Esophagus muscularis mucosa (tissue), 4 donors: Measurements from ENCODE around the gene OTOP3. TPM values are rescaled to one million over a fixed set of nuclear protein-coding genes. Genes with fewer than 3 reads are reported as not detected.

Experiments
- DNase-seq: peaks from one replicate; pipeline ENCODE4 v3.0.0-alpha.2; 2017; ENCODE audit errors: extremely low spot score
- H3K27ac ChIP-seq, 4 donors: fragments of 200-600 bp; sonication (generic); replicated peaks in 1 of 4; 1 replicate in 3 of 4; 2 replicates in 1 of 4; pipeline ENCODE4 v1.5.1; 2016 to 2019; ENCODE audit warnings: mild to moderate bottlenecking in 1 of 4
- H3K27me3 ChIP-seq, 4 donors: fragments of 200-600 bp; sonication (generic); one replicate each; pipeline versions ENCODE4 v1.5.1 to v1.6.0; 2016 to 2019
- H3K36me3 ChIP-seq, 4 donors: fragments of 200-600 bp; sonication (generic); one replicate each; pipeline ENCODE4 v1.5.1; 2016 to 2019
- H3K4me1 ChIP-seq, 4 donors: fragments of 200-600 bp; sonication (generic); one replicate each; pipeline ENCODE4 v1.5.1; 2016 to 2019
- H3K4me3 ChIP-seq, 4 donors: fragments of 200-600 bp; sonication (generic); 1 replicate in 2 of 4; 2 replicates in 2 of 4; pipeline ENCODE4 v1.5.1; 2016 to 2019; ENCODE audit warnings: mild to moderate bottlenecking in 4 of 4, moderate library complexity in 1 of 4
- H3K9me3 ChIP-seq, 4 donors: fragments of 200-600 bp; sonication (generic); 1 replicate in 3 of 4; 2 replicates in 1 of 4; pipeline ENCODE4 v1.5.1; 2016 to 2019
- EP300 ChIP-seq: sonication (generic); formaldehyde crosslinking; IDR thresholded peaks from one replicate; pipeline ENCODE4 v1.6.1; 2017; ENCODE audit warnings: antibody characterized with exemption
- POLR2A ChIP-seq: fragments of 450-650 bp; IDR thresholded peaks from one replicate; pipeline ENCODE4 v1.6.1; 2017; ENCODE audit warnings: antibody characterized with exemption, moderate library complexity, mild to moderate bottlenecking, low read depth
- POLR2AphosphoS5 ChIP-seq, 2 donors: sonication (generic); formaldehyde crosslinking; IDR thresholded peaks; one replicate each; pipeline ENCODE4 v1.6.1; 2017; ENCODE audit warnings: antibody characterized with exemption in 2 of 2
- WGBS: methylation state at CpG from one replicate; pipeline ENCODE4 v1.1.5; 2018; 5-methylcytosine and 5-hydroxymethylcytosine counted together
- intact Hi-C: fragments of 100-400 bp; cut with DNase I; formaldehyde crosslinking; loops from one replicate; pipeline ENCODE4 v1.15.1; 2023
- total RNA-seq, 4 donors: library from RNA; depleted of rRNA; stranded (reverse); fragments of >200 nt; gene quantifications; one replicate each; pipeline versions ENCODE4 v1.1.0 to v1.2.1, GENCODE V29; 2016
- TF ChIP-seq, protein P1 (sequence below), 3 experiments: fragments of 200-600 bp in 2 of 3; fragments of 450-650 bp in 1 of 3; sonication (generic) in 2 of 3; IDR thresholded peaks; one replicate each; pipeline ENCODE4 v1.5.1; 2017 to 2019; ENCODE audit warnings: antibody characterized with exemption in 3 of 3, mild to moderate bottlenecking in 2 of 3, moderate library complexity in 1 of 3

Gene OTOP3
- total RNA-seq, 4 donors from 2014 or later: not detected

DNA sequence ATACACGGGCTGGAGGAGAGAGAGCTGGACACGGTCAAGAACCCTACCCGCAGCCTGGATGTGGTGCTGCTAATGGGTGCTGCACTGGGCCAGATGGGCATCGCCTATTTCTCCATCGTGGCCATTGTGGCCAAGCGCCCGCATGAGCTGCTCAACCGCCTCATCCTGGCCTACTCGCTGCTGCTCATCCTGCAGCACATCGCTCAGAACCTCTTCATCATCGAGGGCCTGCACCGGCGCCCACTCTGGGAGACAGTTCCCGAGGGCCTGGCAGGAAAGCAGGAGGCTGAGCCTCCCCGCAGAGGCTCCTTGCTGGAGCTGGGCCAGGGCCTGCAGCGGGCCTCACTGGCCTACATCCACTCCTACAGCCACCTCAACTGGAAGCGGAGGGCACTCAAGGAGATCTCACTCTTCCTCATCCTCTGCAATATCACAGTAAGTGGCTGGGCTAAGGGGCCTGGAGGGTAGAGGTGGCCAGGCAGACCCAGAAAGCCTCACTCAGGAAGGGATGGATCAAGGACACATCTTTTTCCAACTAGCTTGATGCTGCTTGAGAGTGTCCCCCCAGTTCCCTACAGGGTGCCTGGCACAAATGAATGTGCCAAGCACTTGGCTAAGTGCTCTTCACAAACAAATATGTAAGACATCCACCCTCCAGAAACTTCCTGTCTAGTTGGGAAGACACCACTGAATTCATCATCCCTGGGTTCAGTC is 11.5 kb downstream of the OTOP3 start:
- Histone ChIP-seq H3K27me3 (peaks cover 0 to 78% (median 3%) of the 10 kb centered on the region in 4 donors), H3K36me3 (peaks cover 0 to 10% (median 4%) of the 10 kb centered on the region in 4 donors), H3K4me1 (no peaks in the 10 kb centered on the region), H3K4me3 (no peak overlapping the region), H3K27ac (no peak overlapping the region), H3K9me3 (no peaks in the 10 kb centered on the region)
- DNase-seq: no peak
- TF ChIP-seq POLR2AphosphoS5 (IDR thresholded peaks at IDR 0.05) (no peak), POLR2A (no peak), EP300 (no peak)
- TF ChIP-seq, protein P1, sequence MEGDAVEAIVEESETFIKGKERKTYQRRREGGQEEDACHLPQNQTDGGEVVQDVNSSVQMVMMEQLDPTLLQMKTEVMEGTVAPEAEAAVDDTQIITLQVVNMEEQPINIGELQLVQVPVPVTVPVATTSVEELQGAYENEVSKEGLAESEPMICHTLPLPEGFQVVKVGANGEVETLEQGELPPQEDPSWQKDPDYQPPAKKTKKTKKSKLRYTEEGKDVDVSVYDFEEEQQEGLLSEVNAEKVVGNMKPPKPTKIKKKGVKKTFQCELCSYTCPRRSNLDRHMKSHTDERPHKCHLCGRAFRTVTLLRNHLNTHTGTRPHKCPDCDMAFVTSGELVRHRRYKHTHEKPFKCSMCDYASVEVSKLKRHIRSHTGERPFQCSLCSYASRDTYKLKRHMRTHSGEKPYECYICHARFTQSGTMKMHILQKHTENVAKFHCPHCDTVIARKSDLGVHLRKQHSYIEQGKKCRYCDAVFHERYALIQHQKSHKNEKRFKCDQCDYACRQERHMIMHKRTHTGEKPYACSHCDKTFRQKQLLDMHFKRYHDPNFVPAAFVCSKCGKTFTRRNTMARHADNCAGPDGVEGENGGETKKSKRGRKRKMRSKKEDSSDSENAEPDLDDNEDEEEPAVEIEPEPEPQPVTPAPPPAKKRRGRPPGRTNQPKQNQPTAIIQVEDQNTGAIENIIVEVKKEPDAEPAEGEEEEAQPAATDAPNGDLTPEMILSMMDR (IDR thresholded peaks at IDR 0.05): no peak
- intact Hi-C loops: no loop called here
- WGBS: 94% methylated on average over 13 of the region's 17 CpGs

DNA sequence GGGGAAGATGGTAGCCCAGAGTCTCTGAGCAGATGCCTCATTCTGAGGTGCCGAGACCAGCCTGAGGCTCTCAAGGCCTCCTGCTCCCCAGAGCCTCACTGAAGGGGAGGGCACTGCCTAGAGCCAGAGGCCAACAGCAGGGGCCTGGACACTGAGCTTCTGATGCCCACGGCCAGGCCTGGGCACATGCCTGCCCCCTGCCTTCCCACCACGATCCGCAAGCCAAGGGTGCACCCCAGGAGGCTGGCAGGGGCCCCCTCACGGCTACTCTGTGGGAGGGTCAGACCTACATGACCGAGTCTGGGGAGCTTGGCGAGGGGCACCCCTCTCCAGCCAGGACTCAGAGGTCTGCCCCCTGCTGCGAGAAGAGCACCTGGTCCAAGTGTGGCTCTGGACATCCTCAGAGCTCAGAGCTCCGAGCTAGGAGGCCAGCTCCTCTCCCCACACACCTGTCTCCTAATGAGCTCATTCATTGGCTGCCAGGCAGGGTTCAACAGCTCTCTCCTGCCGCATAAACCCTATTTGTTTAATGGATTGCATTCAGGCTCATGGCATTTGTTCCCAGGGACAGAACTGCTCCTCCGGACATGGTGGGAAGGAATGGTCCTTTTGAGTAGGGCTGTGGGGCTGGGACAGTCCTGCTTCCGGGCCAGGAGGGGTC is 13.9 kb downstream of the OTOP3 start:
- H3K27ac ChIP-seq: no peak overlapping the region
- TF ChIP-seq, protein P1 (IDR thresholded peaks at IDR 0.05): no peak
- no peak for TF ChIP-seq POLR2AphosphoS5 (IDR thresholded peaks at IDR 0.05)
- no peak for TF ChIP-seq EP300
- intact Hi-C loops: loop anchor here (10.0 kb wide), 1 partner anchor 155 kb away; no protein-coding TSS in a partner anchor
- H3K4me3 ChIP-seq: no peak overlapping the region
- H3K36me3 ChIP-seq: peaks cover 0 to 19% (median 12%) of the 10 kb centered on the region in 4 donors
- H3K4me1 ChIP-seq: no peaks in the 10 kb centered on the region
- H3K27me3 ChIP-seq: peaks cover 0 to 63% (median 3%) of the 10 kb centered on the region in 4 donors
- no peaks in the 10 kb centered on the region for H3K9me3 ChIP-seq
- WGBS: 41% methylated on average over 5 of the region's 12 CpGs
- no peak for DNase-seq

DNA sequence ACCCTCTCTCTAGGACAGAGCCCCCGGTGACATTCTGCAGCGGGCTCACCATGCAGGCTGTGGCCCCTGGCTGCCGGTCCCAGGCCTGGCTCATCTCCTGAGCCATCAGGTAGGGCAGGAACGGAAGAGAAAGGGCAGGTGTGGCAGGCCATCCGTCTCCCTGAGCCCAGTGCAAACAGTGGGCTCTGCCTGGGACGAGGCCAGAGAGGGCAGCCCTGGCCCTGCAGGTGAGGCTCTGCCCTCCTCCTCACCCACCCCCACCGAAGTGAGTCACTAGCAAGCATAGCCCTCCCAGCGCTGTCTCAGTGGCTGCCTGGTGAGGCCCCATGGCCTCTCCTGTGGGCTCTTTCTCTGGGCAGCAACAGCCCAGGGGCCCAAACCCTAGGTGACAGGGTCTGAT is 14.5 kb downstream of the OTOP3 start:
- TF ChIP-seq POLR2A (no peak), POLR2AphosphoS5 (IDR thresholded peaks at IDR 0.05) (no peak)
- Histone ChIP-seq H3K4me1 (no peaks in the 10 kb centered on the region), H3K9me3 (no peaks in the 10 kb centered on the region), H3K4me3 (no peak overlapping the region), H3K36me3 (peaks cover 0 to 22% (median 15%) of the 10 kb centered on the region in 4 donors), H3K27ac (no peak overlapping the region), H3K27me3 (peaks cover 0 to 63% (median 3%) of the 10 kb centered on the region in 4 donors)
- 38% methylated on average over 2 of the region's 8 CpGs for WGBS
- no peak for DNase-seq
- intact Hi-C loops: loop anchor here (10.0 kb wide), 1 partner anchor 155 kb away; no protein-coding TSS in a partner anchor

DNA sequence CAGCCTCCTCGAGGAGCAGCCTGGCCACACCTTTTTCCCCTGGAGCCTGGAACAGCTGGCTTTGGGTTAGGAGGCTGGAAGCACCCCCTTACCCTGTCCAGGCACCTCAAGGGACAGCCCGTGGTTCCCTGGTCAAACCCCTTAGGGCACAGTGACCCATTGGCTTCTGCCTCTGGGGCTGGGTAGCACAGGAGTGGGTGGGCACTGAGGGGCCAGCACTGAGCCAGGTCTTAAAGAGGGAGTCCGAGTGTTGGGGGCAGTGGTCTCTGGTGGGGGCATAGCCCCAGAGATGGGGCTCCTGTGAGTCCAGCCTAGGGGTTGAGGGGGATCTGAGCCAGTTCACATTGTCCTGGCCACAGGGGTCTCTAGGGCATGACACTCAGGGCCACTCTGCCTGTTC is 15.4 kb downstream of the OTOP3 start:
- H3K9me3 ChIP-seq: no peaks in the 10 kb centered on the region
- no peak overlapping the region for H3K27ac ChIP-seq
- intact Hi-C loops: loop anchor here (10.0 kb wide), 1 partner anchor 156 kb away; no protein-coding TSS in a partner anchor
- 67% methylated on average over 1 of the region's 3 CpGs for WGBS
- peaks cover 0 to 25% (median 19%) of the 10 kb centered on the region in 4 donors for H3K36me3 ChIP-seq
- DNase-seq: no peak
- no peak for TF ChIP-seq EP300
- TF ChIP-seq, protein P1 (IDR thresholded peaks at IDR 0.05): no peak
- no peak for TF ChIP-seq POLR2A
- TF ChIP-seq POLR2AphosphoS5 (IDR thresholded peaks at IDR 0.05): no peak
- peaks cover 0 to 58% (median 3%) of the 10 kb centered on the region in 4 donors for H3K27me3 ChIP-seq
- H3K4me3 ChIP-seq: no peak overlapping the region
- no peaks in the 10 kb centered on the region for H3K4me1 ChIP-seq

DNA sequence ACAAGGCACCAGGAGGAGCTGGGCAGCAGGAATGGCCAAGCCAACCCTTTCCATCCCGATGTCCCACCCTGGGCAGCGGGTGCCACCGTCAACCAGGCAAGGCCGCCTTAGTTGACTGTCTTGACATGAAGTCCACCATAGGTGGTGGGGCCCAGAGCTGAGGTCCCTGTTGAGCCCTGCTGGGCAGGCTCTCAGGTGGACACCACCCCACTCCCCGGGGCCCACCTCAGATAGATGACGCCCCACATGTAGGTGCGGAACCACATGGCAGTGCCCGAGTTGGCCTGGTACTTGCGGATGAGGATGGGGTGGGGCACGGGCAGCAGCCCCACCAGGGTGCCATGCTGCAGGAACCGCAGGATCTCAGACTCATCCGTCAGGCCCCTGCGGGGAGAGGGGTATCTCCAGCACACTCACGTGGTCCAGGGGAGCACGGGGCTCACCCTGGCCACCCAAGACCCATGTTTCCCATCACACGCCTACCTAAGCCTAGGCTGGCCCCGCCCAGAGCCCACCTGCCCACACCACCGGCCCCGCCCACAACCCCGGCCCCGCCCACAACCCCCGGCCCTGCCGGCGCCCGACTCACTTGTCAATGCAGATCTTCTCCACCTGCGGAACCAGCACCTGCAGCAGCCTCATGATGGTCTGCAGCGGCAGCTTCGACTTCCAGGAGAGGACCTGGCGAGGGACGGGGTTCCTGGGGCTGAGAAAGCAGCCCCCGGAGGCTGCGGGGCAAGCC is 16.2 kb downstream of the OTOP3 start:
- Histone ChIP-seq H3K27ac (no peak overlapping the region), H3K36me3 (peaks cover 0 to 25% (median 19%) of the 10 kb centered on the region in 4 donors), H3K4me3 (no peak overlapping the region), H3K4me1 (no peaks in the 10 kb centered on the region), H3K9me3 (no peaks in the 10 kb centered on the region), H3K27me3 (peaks cover 0 to 50% (median 1%) of the 10 kb centered on the region in 4 donors)
- WGBS: 72% methylated on average over 17 of the region's 32 CpGs
- TF ChIP-seq POLR2A: no peak
- TF ChIP-seq, protein P1 (IDR thresholded peaks at IDR 0.05): no peak
- no peak for DNase-seq
- intact Hi-C loops: loop anchor here (10.0 kb wide), 1 partner anchor 157 kb away; no protein-coding TSS in a partner anchor
